Parathyroid adenoma (tissue), 2 donors: ENCODE data around the gene CCDC192.

Experiments
- H2AFZ ChIP-seq: fragments of 300-600 bp; sonication (generic); one replicate; pipeline ENCODE4 v1.7.0; 2017; ENCODE audit warnings: antibody characterized with exemption, mild to moderate bottlenecking
- H3K27ac ChIP-seq: fragments of 300-600 bp; sonication (generic); one replicate; pipeline ENCODE4 v1.7.0; 2017
- H3K27me3 ChIP-seq: fragments of 300-600 bp; sonication (generic); one replicate; pipeline ENCODE4 v1.7.0; 2017; ENCODE audit warnings: low read length; ENCODE audit not compliant: control insufficient read depth, insufficient read depth
- H3K36me3 ChIP-seq: fragments of 300-600 bp; sonication (generic); one replicate; pipeline ENCODE4 v1.7.0; 2017; ENCODE audit warnings: low read length; ENCODE audit not compliant: control insufficient read depth, insufficient read depth
- H3K4me1 ChIP-seq: fragments of 300-600 bp; sonication (generic); one replicate; pipeline ENCODE4 v1.7.0; 2017; ENCODE audit warnings: control low read depth
- H3K4me2 ChIP-seq: fragments of 300-600 bp; sonication (generic); one replicate; pipeline ENCODE4 v1.7.0; 2017; ENCODE audit warnings: low read length
- H3K4me3 ChIP-seq: fragments of 300-600 bp; sonication (generic); one replicate; pipeline ENCODE4 v1.7.0; 2017; ENCODE audit warnings: low read depth, low read length
- H3K79me2 ChIP-seq: fragments of 300-600 bp; sonication (generic); one replicate; pipeline ENCODE4 v1.7.0; 2017; ENCODE audit warnings: control low read depth
- H3K9ac ChIP-seq: fragments of 300-600 bp; sonication (generic); one replicate; pipeline ENCODE4 v1.7.0; 2017; ENCODE audit warnings: mild to moderate bottlenecking
- H3K9me3 ChIP-seq: fragments of 300-600 bp; sonication (generic); one replicate; pipeline ENCODE4 v1.7.0; 2017; ENCODE audit warnings: low read length; ENCODE audit not compliant: control insufficient read depth
- TF ChIP-seq, protein P1 (sequence below): fragments of 300-600 bp; sonication (generic); IDR thresholded peaks from one replicate; pipeline ENCODE4 v1.7.0; 2017; ENCODE audit warnings: antibody characterized with exemption, mild to moderate bottlenecking
- donor health status: primary hyperparathyroidism.

The CCDC192 gene

DNA sequence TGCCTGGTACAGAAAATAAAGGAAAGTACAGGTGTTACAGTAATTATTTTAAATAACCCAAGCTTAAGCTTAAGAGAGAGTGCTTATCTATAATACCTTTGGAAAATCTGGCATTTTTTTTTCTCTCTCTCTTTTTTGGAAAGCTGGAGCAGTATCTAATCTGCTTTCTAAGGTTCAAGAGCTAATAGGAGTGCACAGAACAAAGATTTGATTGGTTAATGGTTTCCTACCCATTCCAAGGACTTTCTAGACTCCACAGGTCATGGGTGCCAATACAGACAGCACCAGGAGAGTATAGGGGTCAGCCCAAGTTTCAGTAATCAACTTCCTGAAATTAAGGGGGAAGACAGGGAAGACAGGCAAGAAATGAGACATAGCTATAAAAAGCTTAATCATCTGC is 276.3 kb downstream of the CCDC192 start:
- no peaks in the 10 kb centered on the region for H3K9me3 ChIP-seq
- H3K27me3 ChIP-seq, result no peaks in the 10 kb centered on the region
- H3K79me2 ChIP-seq, result no peaks in the 10 kb centered on the region
- H2AFZ ChIP-seq, result no peak overlapping the region
- H3K27ac ChIP-seq, result no peak overlapping the region
- TF ChIP-seq, protein P1, sequence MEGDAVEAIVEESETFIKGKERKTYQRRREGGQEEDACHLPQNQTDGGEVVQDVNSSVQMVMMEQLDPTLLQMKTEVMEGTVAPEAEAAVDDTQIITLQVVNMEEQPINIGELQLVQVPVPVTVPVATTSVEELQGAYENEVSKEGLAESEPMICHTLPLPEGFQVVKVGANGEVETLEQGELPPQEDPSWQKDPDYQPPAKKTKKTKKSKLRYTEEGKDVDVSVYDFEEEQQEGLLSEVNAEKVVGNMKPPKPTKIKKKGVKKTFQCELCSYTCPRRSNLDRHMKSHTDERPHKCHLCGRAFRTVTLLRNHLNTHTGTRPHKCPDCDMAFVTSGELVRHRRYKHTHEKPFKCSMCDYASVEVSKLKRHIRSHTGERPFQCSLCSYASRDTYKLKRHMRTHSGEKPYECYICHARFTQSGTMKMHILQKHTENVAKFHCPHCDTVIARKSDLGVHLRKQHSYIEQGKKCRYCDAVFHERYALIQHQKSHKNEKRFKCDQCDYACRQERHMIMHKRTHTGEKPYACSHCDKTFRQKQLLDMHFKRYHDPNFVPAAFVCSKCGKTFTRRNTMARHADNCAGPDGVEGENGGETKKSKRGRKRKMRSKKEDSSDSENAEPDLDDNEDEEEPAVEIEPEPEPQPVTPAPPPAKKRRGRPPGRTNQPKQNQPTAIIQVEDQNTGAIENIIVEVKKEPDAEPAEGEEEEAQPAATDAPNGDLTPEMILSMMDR, result no peak
- H3K4me3 ChIP-seq, result no peak overlapping the region
- no peaks in the 10 kb centered on the region for H3K36me3 ChIP-seq
- H3K9ac ChIP-seq, result no peak overlapping the region
- H3K4me1 ChIP-seq, result no peaks in the 10 kb centered on the region
- no peak overlapping the region for H3K4me2 ChIP-seq

DNA sequence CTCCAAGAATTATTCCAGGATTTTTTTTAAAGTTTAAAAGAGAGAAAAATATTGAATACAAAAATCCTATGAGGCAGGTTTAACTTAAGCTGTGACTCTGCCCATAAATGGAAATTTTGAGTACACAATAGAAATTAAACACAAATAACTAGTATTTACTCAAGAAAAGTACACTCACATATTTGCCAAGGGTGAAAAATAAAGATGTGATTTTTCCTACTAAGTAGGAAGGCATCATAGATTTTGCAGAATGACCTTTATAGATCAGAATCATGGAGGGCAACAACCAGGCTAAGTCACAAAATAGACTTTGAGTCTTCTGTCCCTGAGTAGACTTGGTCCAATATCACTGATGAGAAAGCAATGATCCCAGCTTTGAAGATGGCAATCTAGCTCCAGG is 277.7 kb downstream of the CCDC192 start:
- no peak overlapping the region for H3K4me2 ChIP-seq
- H3K27ac ChIP-seq, result no peak overlapping the region
- no peaks in the 10 kb centered on the region for H3K36me3 ChIP-seq
- no peaks in the 10 kb centered on the region for H3K27me3 ChIP-seq
- TF ChIP-seq, protein P1, result no peak
- H3K9me3 ChIP-seq, result no peaks in the 10 kb centered on the region
- no peak overlapping the region for H2AFZ ChIP-seq
- H3K79me2 ChIP-seq, result no peaks in the 10 kb centered on the region
- H3K4me1 ChIP-seq, result no peaks in the 10 kb centered on the region
- H3K4me3 ChIP-seq, result no peak overlapping the region
- no peak overlapping the region for H3K9ac ChIP-seq

DNA sequence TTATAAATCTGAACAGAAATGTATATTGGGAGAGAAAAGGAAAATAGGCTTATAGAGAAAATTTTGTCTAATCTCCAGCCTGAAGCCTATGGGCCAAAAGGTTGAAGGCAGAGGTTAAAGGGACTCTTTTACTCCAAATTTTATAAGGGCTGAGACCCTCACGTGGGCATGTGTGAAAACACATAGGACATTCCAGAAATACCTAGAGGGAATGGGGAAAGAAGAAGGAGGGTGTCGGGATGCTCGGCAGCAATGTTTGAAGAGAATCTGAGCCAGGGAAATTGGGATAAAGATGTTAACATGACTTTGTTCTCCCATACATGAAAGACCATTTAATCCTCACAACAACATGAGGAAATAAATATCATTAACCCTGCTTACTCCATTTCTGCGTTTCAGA is 278.3 kb downstream of the CCDC192 start:
- H2AFZ ChIP-seq, result no peak overlapping the region
- no peaks in the 10 kb centered on the region for H3K4me1 ChIP-seq
- no peaks in the 10 kb centered on the region for H3K9me3 ChIP-seq
- TF ChIP-seq, protein P1, result no peak
- no peak overlapping the region for H3K4me3 ChIP-seq
- no peak overlapping the region for H3K4me2 ChIP-seq
- no peaks in the 10 kb centered on the region for H3K27me3 ChIP-seq
- H3K79me2 ChIP-seq, result no peaks in the 10 kb centered on the region
- no peaks in the 10 kb centered on the region for H3K36me3 ChIP-seq
- no peak overlapping the region for H3K9ac ChIP-seq
- H3K27ac ChIP-seq, result no peak overlapping the region

DNA sequence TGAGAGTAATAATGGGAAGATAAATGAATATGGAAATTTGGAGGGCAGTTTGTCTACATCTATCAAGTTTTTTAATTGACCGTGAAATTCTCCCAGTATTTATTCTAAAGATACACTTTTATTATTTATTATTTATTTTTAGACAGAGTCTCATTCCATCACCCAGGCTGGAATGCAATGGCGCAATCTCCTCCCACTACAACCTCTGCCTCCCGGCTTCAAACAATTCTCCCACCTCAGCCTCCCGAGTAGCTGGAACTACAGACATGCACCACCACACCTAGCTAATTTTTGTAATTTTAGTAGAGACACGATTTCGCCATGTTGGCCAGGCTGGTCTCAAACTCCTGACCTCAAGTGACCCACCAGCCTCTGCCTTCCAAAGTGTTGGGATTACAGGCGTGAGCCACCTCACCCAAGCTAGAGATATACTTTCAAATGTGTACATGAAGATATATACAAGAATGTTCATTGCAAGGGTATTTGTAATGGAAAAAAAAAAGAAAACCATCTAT is 282.7 kb downstream of the CCDC192 start:
- TF ChIP-seq, protein P1, result no peak
- Histone ChIP-seq H3K27ac (no peak overlapping the region), H3K36me3 (no peaks in the 10 kb centered on the region), H3K9me3 (no peaks in the 10 kb centered on the region), H3K79me2 (no peaks in the 10 kb centered on the region), H3K9ac (no peak overlapping the region), H3K4me2 (no peak overlapping the region), H2AFZ (no peak overlapping the region), H3K27me3 (no peaks in the 10 kb centered on the region), H3K4me1 (no peaks in the 10 kb centered on the region), H3K4me3 (no peak overlapping the region)

DNA sequence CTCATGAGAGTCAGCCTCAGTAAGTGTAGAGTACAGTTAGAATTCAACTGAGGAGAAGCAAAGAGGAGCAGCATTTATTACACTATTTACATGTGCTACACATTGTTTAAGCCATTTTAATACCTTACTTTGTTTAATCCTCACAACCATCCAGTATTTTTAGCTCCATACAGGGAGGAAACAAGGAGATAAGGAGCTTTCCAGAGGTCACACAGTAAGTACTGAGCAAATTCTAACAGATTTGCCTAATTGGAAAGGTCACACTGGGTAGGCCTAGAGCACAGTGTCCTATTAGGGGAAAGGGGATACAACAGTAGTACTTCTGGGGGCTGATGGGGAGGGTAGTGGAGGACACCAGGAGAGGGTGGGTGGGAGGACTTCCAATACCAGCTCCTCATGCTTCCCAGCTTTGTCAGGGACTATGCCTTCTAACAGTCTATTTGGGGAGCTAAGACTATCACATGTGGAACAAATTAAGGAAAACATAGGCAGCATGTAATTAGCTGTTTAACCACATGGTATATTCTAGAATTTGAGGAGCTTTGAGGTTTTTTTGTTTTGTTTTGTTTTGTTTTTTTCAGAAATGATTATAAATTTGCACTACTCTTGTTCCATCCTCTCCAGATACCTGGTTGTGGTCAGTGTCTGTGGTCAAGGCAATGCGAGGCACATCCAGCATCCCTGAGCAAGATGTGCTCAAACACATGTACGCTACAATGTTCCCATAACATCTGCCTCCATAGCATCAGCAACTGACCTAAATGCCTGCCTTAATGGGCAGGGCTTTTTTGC is 284.4 kb downstream of the CCDC192 start:
- Histone ChIP-seq H3K27me3 (no peaks in the 10 kb centered on the region), H2AFZ (no peak overlapping the region), H3K36me3 (no peaks in the 10 kb centered on the region), H3K4me2 (no peak overlapping the region), H3K4me1 (no peaks in the 10 kb centered on the region), H3K79me2 (no peaks in the 10 kb centered on the region), H3K4me3 (no peak overlapping the region), H3K9ac (no peak overlapping the region), H3K9me3 (no peaks in the 10 kb centered on the region), H3K27ac (no peak overlapping the region)
- TF ChIP-seq, protein P1, result no peak
